OCI-LY7 (cell line): ENCODE measurements around the gene ZNF780B. TPM values are rescaled to one million over a fixed set of nuclear protein-coding genes. Genes with fewer than 3 reads are reported as not detected.

ENCODE experiments used
- BruUV-seq: library from RNA; stranded (reverse); fragments of 400-500 nt; replicated peaks from 2 replicates; lab custom pipeline; 2021; lab: Mats Ljungman, UMichigan
- CTCF ChIA-PET: fragments of 300-600 bp; sonication (Branson Sonifier 250); formaldehyde crosslinking; loops from one replicate; lab custom pipeline; 2022; ENCODE audit warnings: antibody characterized with exemption; ENCODE audit not compliant: unreplicated experiment; lab: Charles Lee
- POLR2A ChIA-PET: fragments of 300-600 bp; sonication (Branson Sonifier 250); formaldehyde crosslinking; loops from one replicate; lab custom pipeline; 2022; ENCODE audit warnings: antibody characterized with exemption; lab: Charles Lee
- DNase-seq: peaks from one replicate; pipeline ENCODE4 v3.0.0-alpha.2; 2015; ENCODE audit warnings: low spot score
- H2AFZ ChIP-seq: fragments of 200-600 bp; sonication (generic), shearing (Covaris generic); 2 replicates; pipeline ENCODE4 v1.6.1; 2014; ENCODE audit warnings: mild to moderate bottlenecking, antibody characterized with exemption, low read length, moderate library complexity
- H3K27ac ChIP-seq: fragments of 200-600 bp; sonication (generic); 2 replicates; pipeline ENCODE4 v1.5.1; 2014; ENCODE audit warnings: mixed run types, low read depth, mild to moderate bottlenecking, moderate library complexity, low read length, inconsistent platforms; ENCODE audit not compliant: poor library complexity, severe bottlenecking
- H3K36me3 ChIP-seq: fragments of 200-600 bp; sonication (generic); 2 replicates; pipeline ENCODE4 v1.6.1; 2014; ENCODE audit warnings: mild to moderate bottlenecking, antibody characterized with exemption, low read length, moderate library complexity, mixed read lengths; ENCODE audit not compliant: insufficient read depth
- H3K4me1 ChIP-seq: fragments of 200-600 bp; sonication (generic); 2 replicates; pipeline ENCODE4 v1.5.1; 2014; ENCODE audit warnings: mild to moderate bottlenecking, low read length; ENCODE audit not compliant: insufficient read depth, poor library complexity, severe bottlenecking
- H3K4me2 ChIP-seq: fragments of 200-600 bp; sonication (generic); 2 replicates; pipeline ENCODE4 v1.6.1; 2014; ENCODE audit warnings: mild to moderate bottlenecking, low read length
- H3K4me3 ChIP-seq: fragments of 200-600 bp; sonication (generic); 2 replicates; pipeline ENCODE4 v1.5.1; 2014; ENCODE audit warnings: mild to moderate bottlenecking, low read depth, low read length; ENCODE audit not compliant: poor library complexity, severe bottlenecking
- H3K79me2 ChIP-seq: fragments of 200-600 bp; sonication (generic); 2 replicates; pipeline ENCODE4 v1.6.1; 2016; ENCODE audit warnings: low read depth, mild to moderate bottlenecking, low read length, moderate library complexity, mixed read lengths; ENCODE audit not compliant: insufficient read depth
- H3K9me2 ChIP-seq: fragments of 200-600 bp; sonication (generic); 2 replicates; pipeline ENCODE4 v1.6.1; 2016; ENCODE audit warnings: mild to moderate bottlenecking, low read length, mixed read lengths; ENCODE audit not compliant: insufficient read depth
- H3K9me3 ChIP-seq: fragments of 200-600 bp; sonication (generic); 2 replicates; pipeline ENCODE4 v1.6.1; 2014; ENCODE audit warnings: mild to moderate bottlenecking, mixed run types, low read length, mixed read lengths
- H4K20me1 ChIP-seq: fragments of 200-600 bp; sonication (generic); 2 replicates; pipeline ENCODE4 v1.6.1; 2014; ENCODE audit warnings: mild to moderate bottlenecking, antibody characterized with exemption, low read length, moderate library complexity, mixed read lengths; ENCODE audit not compliant: insufficient read depth
- CTCF ChIP-seq: fragments of 200-600 bp; sonication (generic); conservative IDR thresholded peaks from 2 replicates; pipeline ENCODE4 v1.5.1; 2014; ENCODE audit warnings: mild to moderate bottlenecking, antibody characterized with exemption, low read length, moderate library complexity, mixed read lengths
- EZH2phosphoT487 ChIP-seq: fragments of 200-600 bp; sonication (generic); IDR thresholded peaks from 2 replicates; pipeline ENCODE4 v1.6.1; 2018; ENCODE audit warnings: low read depth, borderline replicate concordance, mild to moderate bottlenecking, mixed run types, antibody characterized with exemption, low read length, moderate library complexity, mixed read lengths
- intact Hi-C: fragments of 100-400 bp; cut with micrococcal nuclease; formaldehyde crosslinking; loops from one replicate; pipeline ENCODE4 v1.10.0; 2022; ENCODE audit not compliant: unreplicated experiment
- total RNA-seq, 2 experiments: library from RNA; depleted of rRNA in 1 of 2; stranded (reverse); fragments of >200 nt in 1 of 2; shearing (Covaris generic) in 1 of 2; gene quantifications; 2 replicates each; pipeline ENCODE4 v1.2.3, GENCODE V29; 2014 to 2022

ZNF780B gene
- total RNA-seq, 2 experiments from 2014 or later = 27.5 to 27.9 TPM

GRCh38 chr19:39996218-39996810, 59.7 kb downstream of the ZNF780B start:
- Histone ChIP-seq H3K27ac (peak overlapping the region; percentile 42), H3K36me3 (peaks cover 17% of the 10 kb centered on the region; the same call in 1 of the 2 replicates), H4K20me1 (no peaks in the 10 kb centered on the region), H3K9me3 (peaks cover 28% of the 10 kb centered on the region; the same call in 1 of the 2 replicates), H3K4me1 (peaks cover 16% of the 10 kb centered on the region), H3K4me2 (peak overlapping the region; percentile 73), H3K4me3 (peak overlapping the region; percentile 77), H3K9me2 (no peaks in the 10 kb centered on the region), H3K79me2 (peaks cover 18% of the 10 kb centered on the region; the same call in 1 of the 2 replicates), H2AFZ (peak overlapping the region; percentile 68)
- ChIA-PET CTCF (no interaction called here), POLR2A (interaction anchor here (2.1 to 2.2 kb wide), 2 partner anchors 23 to 26 kb away, joined by 5 to 8 read pairs; no protein-coding TSS in a partner anchor)
- TSS peak; percentile 93 for BruUV-seq
- intact Hi-C loops = loop anchor here (1.0 kb wide), 1 partner anchor 25 kb away; the partner anchor contains the start of gene PSMC4
- no peak for TF ChIP-seq EZH2phosphoT487
- no peak for TF ChIP-seq CTCF
- DNase-seq = peak; percentile 50

- DNase-seq = no peak
- no peaks in the 10 kb centered on the region for H4K20me1 ChIP-seq
- peaks cover 17% of the 10 kb centered on the region; the same call in 1 of the 2 replicates for H3K36me3 ChIP-seq
- intact Hi-C loops = loop anchor here (1.0 kb wide), 1 partner anchor 24 kb away; the partner anchor contains the start of gene PSMC4
- ChIA-PET POLR2A (interaction anchor here (2.1 to 2.2 kb wide), 2 partner anchors 23 to 25 kb away, joined by 5 to 8 read pairs; no protein-coding TSS in a partner anchor), CTCF (no interaction called here)
- H3K4me1 ChIP-seq = peaks cover 16% of the 10 kb centered on the region
- H3K79me2 ChIP-seq = peaks cover 18% of the 10 kb centered on the region; the same call in 1 of the 2 replicates
- H3K4me2 ChIP-seq = peak overlapping the region; percentile 73
- peaks cover 28% of the 10 kb centered on the region; the same call in 1 of the 2 replicates for H3K9me3 ChIP-seq
- no TSS peak for BruUV-seq
- no peak overlapping the region for H3K27ac ChIP-seq
- no peaks in the 10 kb centered on the region for H3K9me2 ChIP-seq
- H3K4me3 ChIP-seq = peak overlapping the region; percentile 77
- no peak for TF ChIP-seq EZH2phosphoT487
- no peak for TF ChIP-seq CTCF
- H2AFZ ChIP-seq = no peak overlapping the region
Observed at GRCh38 chr19:39995794-39996193, 60.2 kb downstream of the ZNF780B start.

- DNase-seq = no peak
- H3K4me2 ChIP-seq = no peak overlapping the region
- H3K9me2 ChIP-seq = no peaks in the 10 kb centered on the region
- no TSS peak for BruUV-seq
- CTCF ChIA-PET = no interaction called here
- peaks cover 28% of the 10 kb centered on the region; the same call in 1 of the 2 replicates for H3K9me3 ChIP-seq
- POLR2A ChIA-PET = no interaction called here
- no peaks in the 10 kb centered on the region for H4K20me1 ChIP-seq
- peaks cover 18% of the 10 kb centered on the region; the same call in 1 of the 2 replicates for H3K79me2 ChIP-seq
- H2AFZ ChIP-seq = no peak overlapping the region
- intact Hi-C loops = no loop called here
- H3K36me3 ChIP-seq = peaks cover 17% of the 10 kb centered on the region; the same call in 1 of the 2 replicates
- H3K27ac ChIP-seq = no peak overlapping the region
- no peak for TF ChIP-seq CTCF
- no peak for TF ChIP-seq EZH2phosphoT487
- peaks cover 16% of the 10 kb centered on the region for H3K4me1 ChIP-seq
- no peak overlapping the region for H3K4me3 ChIP-seq
Observed at GRCh38 chr19:39994361-39994760, 61.7 kb downstream of the ZNF780B start.
